Germinal center (tissue), 1 donor: ENCODE results near the gene EMCN.
"Not testable (repeated sequence)": the region's sequence is repeated elsewhere in the genome, so short reads cannot be mapped to it uniquely, and the experiment has no call there.

Experiments used
- DNase-seq: peaks from one replicate; pipeline ENCODE4 v3.0.0; 2012; ENCODE audit warnings: mixed read lengths, low spot score

EMCN gene

GRCh38 chr4:100492129-100492528, 25.7 kb downstream of the EMCN start:
- no peak for DNase-seq

DNA sequence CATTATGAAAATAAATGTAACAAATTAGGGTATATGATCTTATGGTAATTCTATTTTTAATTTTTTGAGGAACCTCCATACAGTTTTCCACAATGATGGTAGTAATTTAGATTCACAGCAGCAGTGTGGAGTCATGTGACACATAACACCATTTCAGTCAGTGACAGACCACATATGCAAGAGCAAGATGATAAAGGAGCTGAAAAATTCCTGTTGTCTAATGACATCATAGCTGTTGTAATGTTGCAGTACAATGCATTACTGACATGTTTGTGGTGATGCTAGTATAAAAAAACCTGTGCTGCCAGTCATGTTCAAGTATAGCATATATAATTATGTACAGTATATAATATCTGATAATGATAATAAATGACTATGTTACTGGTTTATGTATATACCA, 28.5 kb downstream of the EMCN start:
- DNase-seq, result no peak

DNA sequence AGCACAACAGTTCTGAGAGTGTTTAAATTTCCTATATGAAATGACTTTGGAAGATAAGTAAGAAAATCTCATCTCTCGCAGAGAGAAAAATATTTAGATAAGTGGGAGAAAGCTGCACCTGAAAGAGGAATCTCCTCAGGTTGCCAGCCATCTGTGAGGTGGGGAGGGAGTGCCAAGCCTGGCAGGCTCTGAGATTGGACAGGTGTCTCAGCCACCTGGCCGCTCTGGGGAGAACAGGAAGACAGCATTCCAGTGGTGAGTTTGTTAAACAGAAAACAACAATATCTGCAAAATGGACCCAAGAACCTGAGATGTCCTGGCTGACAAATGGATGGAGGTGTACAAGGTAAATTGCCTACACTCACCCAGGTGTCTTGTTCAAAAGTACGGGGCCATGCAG, 31.3 kb downstream of the EMCN start:
- no peak for DNase-seq

GRCh38 chr4:100483796-100484195, 34.0 kb downstream of the EMCN start:
- no peak for DNase-seq

DNA sequence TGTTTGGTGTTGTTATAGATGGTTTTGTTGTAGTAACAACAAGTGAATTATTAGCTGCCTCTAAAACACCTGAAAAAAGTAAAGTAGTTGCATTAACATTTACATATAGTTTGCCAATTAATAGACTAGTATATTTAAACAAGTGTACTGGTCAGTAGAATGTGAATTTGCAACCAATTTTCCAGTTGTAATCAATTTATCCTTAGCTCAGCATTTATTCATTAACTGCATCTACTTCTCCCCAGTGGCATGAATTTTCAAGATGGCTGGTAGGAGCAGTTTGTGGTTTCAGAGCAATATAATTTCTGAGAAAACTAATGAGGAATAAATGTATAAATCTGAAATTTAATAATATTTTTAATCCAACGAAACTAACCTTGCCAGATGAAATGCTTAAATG, 37.9 kb downstream of the EMCN start:
- DNase-seq, result no peak

GRCh38 chr4:100469555-100469954, 48.3 kb downstream of the EMCN start:
- no peak for DNase-seq

DNA sequence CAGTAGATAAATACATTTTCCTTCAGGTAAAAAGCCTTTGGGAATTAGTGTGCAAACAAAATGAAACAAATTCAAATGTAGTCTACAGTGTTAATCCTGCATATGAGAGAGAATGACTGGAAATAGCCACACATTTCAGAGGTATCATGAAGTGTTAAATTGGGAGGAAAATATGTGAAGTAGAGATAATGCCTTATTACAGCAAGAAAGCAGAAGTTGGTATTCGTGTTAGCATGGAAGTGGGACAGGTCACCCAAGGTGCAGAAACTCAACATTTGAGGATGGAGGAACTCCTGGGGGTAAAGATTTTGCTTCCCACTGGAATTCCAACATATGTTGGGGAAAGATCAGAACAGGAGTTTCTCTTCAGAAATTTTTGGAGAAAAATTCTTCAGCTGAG, 51.3 kb downstream of the EMCN start:
- no peak for DNase-seq

GRCh38 chr4:100461807-100462605, 55.8 kb downstream of the EMCN start:
- no peak for DNase-seq

DNA sequence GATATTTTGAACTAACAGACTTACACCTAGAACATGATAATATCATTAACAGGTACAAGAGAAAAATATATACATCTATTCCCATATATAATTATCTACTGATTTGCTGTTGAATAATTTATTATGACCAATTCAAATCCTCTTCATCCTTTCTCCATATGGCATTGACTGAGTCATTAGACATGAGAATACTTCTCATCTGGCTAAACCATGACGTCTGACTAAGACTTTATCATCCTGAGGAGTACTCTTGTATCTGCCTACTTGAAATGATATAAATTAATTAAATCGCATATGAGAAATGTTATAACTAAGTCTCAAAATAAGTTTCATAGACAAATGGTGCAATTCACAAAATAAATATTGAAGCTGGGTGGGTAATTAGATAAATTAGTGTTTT, 67.4 kb downstream of the EMCN start:
- no peak for DNase-seq

- no peak for DNase-seq
These were observed 86.4 kb downstream of the EMCN start for GRCh38 chr4:100431416-100431815.

DNA sequence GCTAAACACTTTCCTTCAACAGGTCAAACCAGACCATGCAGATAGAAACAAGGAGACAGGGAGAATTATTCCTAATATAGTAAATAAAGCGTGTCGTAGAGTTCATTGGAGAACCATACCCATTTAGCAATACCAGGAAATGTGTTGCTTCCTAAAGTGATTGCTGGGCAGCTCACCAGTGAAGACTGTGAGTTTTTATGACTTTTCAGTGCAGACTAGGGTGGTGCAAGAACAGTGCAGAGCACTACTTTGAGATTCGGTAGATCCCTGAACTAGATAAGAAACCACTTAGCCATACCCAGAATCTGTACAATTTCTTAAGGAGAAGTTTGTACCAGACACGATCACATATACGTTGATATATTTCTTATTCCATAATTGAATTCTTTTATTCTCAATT, 87.4 kb downstream of the EMCN start:
- no peak for DNase-seq

DNA sequence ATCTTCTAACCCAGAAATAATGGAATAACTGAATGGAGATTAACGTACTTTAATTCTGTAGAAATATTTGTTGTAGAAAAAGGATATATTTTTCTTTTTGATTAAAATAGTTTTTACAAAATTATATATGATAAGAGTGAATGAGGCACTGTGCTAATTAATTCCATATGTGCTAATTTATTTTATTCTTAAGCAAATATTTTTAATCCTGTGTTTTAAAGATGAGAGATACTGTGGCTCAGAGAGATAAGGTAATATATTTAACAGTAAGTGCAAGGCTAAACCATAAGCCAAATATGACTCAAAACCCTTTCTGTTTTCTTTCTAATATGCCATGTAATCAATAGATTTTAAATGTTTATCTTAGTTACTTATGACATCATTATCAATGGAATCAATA, 88.2 kb downstream of the EMCN start:
- no peak for DNase-seq

GRCh38 chr4:100428051-100428450, 89.8 kb downstream of the EMCN start:
- no peak for DNase-seq

GRCh38 chr4:100424376-100424775, 93.4 kb downstream of the EMCN start:
- DNase-seq, result no peak

DNA sequence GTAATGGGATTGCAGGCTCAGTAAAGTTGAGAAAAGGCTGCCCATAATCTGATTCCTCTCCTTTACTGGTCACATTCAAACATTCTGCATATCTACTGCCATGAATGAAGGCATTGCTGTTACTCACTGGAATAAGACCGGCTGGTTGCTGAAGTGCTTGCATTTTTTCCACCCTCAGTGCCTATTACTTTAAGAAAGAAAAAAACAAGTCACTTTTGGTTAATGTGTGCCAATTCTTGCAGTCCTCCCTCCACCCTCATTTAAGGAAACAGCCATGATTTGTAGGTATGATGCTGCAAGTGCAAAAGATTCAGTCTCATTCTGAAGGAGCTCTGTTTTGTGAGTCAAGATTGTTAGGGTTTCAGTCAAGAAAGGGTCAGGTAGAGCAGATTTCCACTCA, 94.9 kb downstream of the EMCN start:
- DNase-seq, result no peak

DNA sequence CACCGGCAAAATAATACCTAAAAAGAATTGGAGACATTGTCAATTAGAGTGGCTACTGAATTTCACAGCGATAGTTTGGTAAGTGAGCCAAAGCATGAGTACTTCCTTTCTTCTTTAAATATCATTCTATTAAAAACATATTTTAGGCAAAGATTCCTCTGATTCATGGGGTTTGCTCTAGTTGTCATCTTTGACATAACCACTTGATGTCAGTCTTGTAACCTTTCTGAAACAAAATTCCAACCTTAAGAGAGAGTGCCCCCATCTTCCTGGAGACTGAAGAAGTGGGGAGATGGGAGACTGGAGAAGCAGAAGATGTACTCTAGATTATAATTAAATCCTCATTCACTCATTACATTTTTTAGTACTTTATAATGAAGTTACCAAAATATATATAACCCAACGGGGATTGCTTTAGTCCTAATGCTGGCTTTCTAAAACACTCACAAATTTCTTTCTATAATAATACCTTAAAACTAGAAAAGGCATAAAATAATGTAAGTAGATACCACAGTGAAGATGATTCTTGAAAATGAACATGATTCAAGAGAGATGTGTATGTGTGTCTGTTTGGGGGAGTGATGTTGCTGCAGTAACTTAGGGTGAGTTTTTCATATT, 96.4 kb downstream of the EMCN start:
- DNase-seq, result no peak

GRCh38 chr4:100420571-100420970, 97.3 kb downstream of the EMCN start:
- no peak for DNase-seq

- no peak for DNase-seq
These were observed 100.3 kb downstream of the EMCN start for GRCh38 chr4:100417565-100417964.

- no peak for DNase-seq
These were observed 103.6 kb downstream of the EMCN start for GRCh38 chr4:100414016-100414790.

DNA sequence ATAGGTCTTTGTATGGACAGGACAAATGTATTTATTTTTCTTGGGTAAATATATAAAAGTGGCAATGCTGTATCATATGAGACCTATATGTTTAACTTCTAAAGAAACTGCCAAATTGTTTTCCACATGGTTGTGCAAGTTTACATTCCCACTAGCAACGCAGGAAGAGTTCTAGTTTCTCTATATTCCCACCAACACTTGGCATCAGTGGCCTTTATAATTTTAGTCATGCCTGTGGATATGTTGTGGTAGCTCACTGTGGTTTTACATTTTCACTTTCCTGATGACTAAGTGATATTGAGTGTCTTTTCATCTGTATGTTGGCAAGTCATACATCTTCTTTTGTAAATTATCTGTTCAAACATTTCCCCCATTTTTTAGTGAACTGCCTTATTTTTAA, 126.0 kb downstream of the EMCN start:
- DNase-seq, result no peak

GRCh38 chr4:100391086-100391485, 126.7 kb downstream of the EMCN start:
- no peak for DNase-seq

GRCh38 chr4:100386270-100386669, 131.6 kb downstream of the EMCN start:
- DNase-seq, result no peak

DNA sequence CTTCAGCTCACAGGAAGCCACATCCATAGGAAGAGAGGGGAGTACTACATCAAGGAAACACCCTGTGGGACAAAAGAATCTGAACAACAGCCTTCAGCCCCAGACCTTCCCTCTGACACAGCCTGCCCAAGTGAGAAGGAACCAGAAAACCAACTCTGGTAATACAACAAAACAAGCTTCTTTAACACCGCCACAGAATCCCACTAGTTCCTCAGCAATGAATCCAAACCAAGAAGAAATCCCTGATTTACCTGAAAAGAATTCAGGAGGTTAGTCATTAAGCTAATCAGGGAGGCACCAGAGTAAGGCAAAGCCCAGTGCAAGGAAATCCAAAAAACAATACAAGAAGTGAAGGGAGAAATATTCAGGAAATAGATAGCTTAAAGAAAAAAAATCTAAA, 137.4 kb downstream of the EMCN start:
- DNase-seq, result not testable (repeated sequence)
